Astrocyte (in vitro differentiated cells and primary cell): Measurements from ENCODE around the gene LRMDA.

Experiments
- EZH2 ChIP-seq: IDR thresholded peaks from 2 replicates; pipeline ENCODE4 v1.6.1; 2012; ENCODE audit warnings: mild to moderate bottlenecking, low read length, inconsistent platforms; ENCODE audit not compliant: insufficient read depth
- TF ChIP-seq, protein P1 (sequence below): IDR thresholded peaks from 2 replicates; pipeline ENCODE4 v1.5.1; 2011; ENCODE audit warnings: low read depth, mild to moderate bottlenecking, inconsistent platforms, low read length, moderate library complexity; ENCODE audit not compliant: insufficient read depth

DNA sequence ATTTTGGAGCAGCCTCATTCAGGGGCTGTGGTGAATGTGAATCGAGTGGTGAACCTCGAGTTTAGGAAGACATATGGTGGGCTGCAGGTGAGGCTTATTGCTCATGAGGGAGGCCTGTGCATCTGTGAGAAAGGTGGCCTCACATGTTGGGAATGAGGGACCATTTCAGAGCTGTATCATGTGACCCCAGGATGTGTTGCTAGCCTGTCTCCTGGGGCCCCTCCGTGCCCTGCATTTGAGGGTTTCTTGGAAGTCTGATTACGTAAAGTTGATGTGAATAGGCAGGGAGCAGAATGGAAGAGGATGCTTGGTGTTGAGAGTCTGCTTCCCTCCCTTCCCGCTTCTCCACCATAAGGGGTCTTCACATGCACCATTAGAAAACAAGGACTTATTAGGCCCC lies 569.1 kb downstream of the LRMDA start:
- TF ChIP-seq, protein P1, sequence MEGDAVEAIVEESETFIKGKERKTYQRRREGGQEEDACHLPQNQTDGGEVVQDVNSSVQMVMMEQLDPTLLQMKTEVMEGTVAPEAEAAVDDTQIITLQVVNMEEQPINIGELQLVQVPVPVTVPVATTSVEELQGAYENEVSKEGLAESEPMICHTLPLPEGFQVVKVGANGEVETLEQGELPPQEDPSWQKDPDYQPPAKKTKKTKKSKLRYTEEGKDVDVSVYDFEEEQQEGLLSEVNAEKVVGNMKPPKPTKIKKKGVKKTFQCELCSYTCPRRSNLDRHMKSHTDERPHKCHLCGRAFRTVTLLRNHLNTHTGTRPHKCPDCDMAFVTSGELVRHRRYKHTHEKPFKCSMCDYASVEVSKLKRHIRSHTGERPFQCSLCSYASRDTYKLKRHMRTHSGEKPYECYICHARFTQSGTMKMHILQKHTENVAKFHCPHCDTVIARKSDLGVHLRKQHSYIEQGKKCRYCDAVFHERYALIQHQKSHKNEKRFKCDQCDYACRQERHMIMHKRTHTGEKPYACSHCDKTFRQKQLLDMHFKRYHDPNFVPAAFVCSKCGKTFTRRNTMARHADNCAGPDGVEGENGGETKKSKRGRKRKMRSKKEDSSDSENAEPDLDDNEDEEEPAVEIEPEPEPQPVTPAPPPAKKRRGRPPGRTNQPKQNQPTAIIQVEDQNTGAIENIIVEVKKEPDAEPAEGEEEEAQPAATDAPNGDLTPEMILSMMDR: no peak
- no peak for TF ChIP-seq EZH2
